ENCODE data around the gene MYO16.

- TF ChIP-seq CTCF (IDR thresholded peaks at IDR 0.05) (no peak), POLR2A (IDR thresholded peaks at IDR 0.05) (no peak), POLR2AphosphoS5 (IDR thresholded peaks at IDR 0.05; ENCODE audit: insufficient read depth in 1 of 2, low read depth in 1 of 2) (no peak)
Observed at GRCh38 chr13:109204657-109205056, 575.2 kb downstream of the MYO16 start.
